CD14-positive monocyte (primary cell): ENCODE data around the gene PLXNB3. TPM values are rescaled to one million over a fixed set of nuclear protein-coding genes. Genes with fewer than 3 reads are reported as not detected.

Experiments used
- DNase-seq, 3 donors: peaks; one replicate each; pipeline ENCODE4 v3.0.0-alpha.2; 2011 to 2022
- H2AFZ ChIP-seq: 2 replicates; pipeline ENCODE4 v1.6.0; 2012; ENCODE audit warnings: mild to moderate bottlenecking, low read depth, low read length, inconsistent platforms; ENCODE audit not compliant: insufficient read depth, poor library complexity, severe bottlenecking
- H3K27ac ChIP-seq, 2 donors: 1 replicate in 1 of 2; 2 replicates in 1 of 2; pipeline ENCODE4 v1.5.1; 2012 to 2013; ENCODE audit warnings: low read length in 2 of 2, control low read depth in 1 of 2, inconsistent platforms in 1 of 2, low read depth in 1 of 2, mild to moderate bottlenecking in 1 of 2
- H3K27me3 ChIP-seq, 2 donors: one replicate each; pipeline versions ENCODE4 v1.6.0 to v1.6.1; 2011 to 2013; ENCODE audit warnings: low read length in 2 of 2; ENCODE audit not compliant: control insufficient read depth in 2 of 2, insufficient read depth in 2 of 2
- H3K36me3 ChIP-seq, 2 donors: replicated peaks in 1 of 2; 1 replicate in 1 of 2; 2 replicates in 1 of 2; pipeline versions ENCODE4 v1.5.1 to v1.6.1; 2012 to 2013; ENCODE audit warnings: low read length in 2 of 2, control low read depth in 1 of 2, inconsistent platforms in 1 of 2, mild to moderate bottlenecking in 1 of 2; ENCODE audit not compliant: insufficient read depth in 2 of 2, control insufficient read depth in 1 of 2
- H3K4me1 ChIP-seq, 2 donors: 1 replicate in 1 of 2; 2 replicates in 1 of 2; pipeline versions ENCODE4 v1.5.1 to v1.6.1; 2012 to 2013; ENCODE audit warnings: low read length in 2 of 2, control low read depth in 1 of 2, inconsistent platforms in 1 of 2, mild to moderate bottlenecking in 1 of 2, moderate library complexity in 1 of 2; ENCODE audit not compliant: insufficient read depth in 2 of 2, control insufficient read depth in 1 of 2
- H3K4me2 ChIP-seq: replicated peaks from 2 replicates; pipeline ENCODE3; 2012; ENCODE audit warnings: low read length, moderate library complexity, mild to moderate bottlenecking; ENCODE audit not compliant: poor library complexity, severe bottlenecking; ENCODE audit errors: extremely low read depth
- H3K4me3 ChIP-seq, 3 experiments: fragments of 200-600 bp in 1 of 3; sonication (generic) in 1 of 3; replicated peaks in 1 of 3; 1 replicate in 2 of 3; 2 replicates in 1 of 3; pipeline ENCODE4 v1.5.1; 2011 to 2013; ENCODE audit warnings: low read length in 3 of 3, mild to moderate bottlenecking in 3 of 3, control low read depth in 2 of 3, low read depth in 2 of 3, inconsistent platforms in 1 of 3, moderate library complexity in 1 of 3
- H3K79me2 ChIP-seq: 2 replicates; pipeline ENCODE4 v1.6.0; 2012; ENCODE audit warnings: mild to moderate bottlenecking, control low read depth, inconsistent platforms, low read length, moderate library complexity; ENCODE audit not compliant: insufficient read depth
- H3K9ac ChIP-seq: 2 replicates; pipeline ENCODE4 v1.6.0; 2017; ENCODE audit warnings: low read length, mild to moderate bottlenecking; ENCODE audit not compliant: insufficient read depth, poor library complexity, severe bottlenecking
- H3K9me3 ChIP-seq, 2 donors: replicated peaks in 1 of 2; 1 replicate in 1 of 2; 2 replicates in 1 of 2; pipeline versions ENCODE4 v1.5.1 to v1.6.1; 2012 to 2013; ENCODE audit warnings: low read length in 2 of 2, control low read depth in 1 of 2; ENCODE audit not compliant: control insufficient read depth in 1 of 2, insufficient read depth in 1 of 2
- H4K20me1 ChIP-seq: 2 replicates; pipeline ENCODE4 v1.6.0; 2012; ENCODE audit warnings: mild to moderate bottlenecking, low read length, control low read depth, moderate library complexity; ENCODE audit not compliant: insufficient read depth
- H3K27ac Mint-ChIP-seq, 7 donors: one replicate each; pipeline ENCODE4 v1.8.0; 2020; ENCODE audit warnings: mild to moderate bottlenecking in 7 of 7, mixed read lengths in 7 of 7, moderate library complexity in 6 of 7, inconsistent platforms in 2 of 7
- H3K27me3 Mint-ChIP-seq, 3 donors: one replicate each; pipeline ENCODE4 v1.8.0; 2021 to 2022; ENCODE audit warnings: low read depth in 3 of 3, mild to moderate bottlenecking in 3 of 3, mixed read lengths in 3 of 3, moderate library complexity in 3 of 3, inconsistent platforms in 1 of 3
- H3K36me3 Mint-ChIP-seq, 2 donors: one replicate each; pipeline ENCODE4 v1.8.0; 2020; ENCODE audit warnings: mixed read lengths in 2 of 2, inconsistent platforms in 1 of 2, mild to moderate bottlenecking in 1 of 2
- H3K4me1 Mint-ChIP-seq: one replicate; pipeline ENCODE4 v1.8.0; 2020; ENCODE audit warnings: mild to moderate bottlenecking, mixed read lengths
- H3K4me3 Mint-ChIP-seq, 2 donors: one replicate each; pipeline ENCODE4 v1.8.0; 2020; ENCODE audit warnings: mild to moderate bottlenecking in 2 of 2, mixed read lengths in 2 of 2, moderate library complexity in 1 of 2
- H3K9me3 Mint-ChIP-seq, 7 donors: one replicate each; pipeline ENCODE4 v1.8.0; 2020 to 2022; ENCODE audit warnings: mixed read lengths in 7 of 7, mild to moderate bottlenecking in 6 of 7, moderate library complexity in 6 of 7, inconsistent platforms in 2 of 7
- WGBS: methylation state at CpG from one replicate; pipeline ENCODE4 v1.1.5; 2013; ENCODE audit warnings: missing lambda C conversion rate; ENCODE audit not compliant: insufficient coverage; 5-methylcytosine and 5-hydroxymethylcytosine counted together
- intact Hi-C, 2 donors: fragments of 100-400 bp; cut with micrococcal nuclease; formaldehyde crosslinking; loops; one replicate each; pipeline versions ENCODE4 v1.15.0 to v1.15.1; 2023
- polyA plus RNA-seq, 3 donors: library from polyadenylated mRNA; depleted of rRNA in 1 of 3; unstranded in 2 of 3; stranded (reverse) in 1 of 3; fragments of 300-500 nt in 2 of 3; fragments of >200 nt in 1 of 3; fragmentation: Illumina TruSeq in 2 of 3; gene quantifications; 1 replicate in 2 of 3; 2 replicates in 1 of 3; pipeline ENCODE4 v1.2.3, GENCODE V29; 2012 to 2021
- TF ChIP-seq, protein P1 (sequence below): fragments of 200-600 bp; IDR thresholded peaks from one replicate; pipeline ENCODE4 v1.8.0; 2022; ENCODE audit warnings: antibody characterized with exemption, mild to moderate bottlenecking

The PLXNB3 gene
- polyA plus RNA-seq, 3 donors: not detected

DNA sequence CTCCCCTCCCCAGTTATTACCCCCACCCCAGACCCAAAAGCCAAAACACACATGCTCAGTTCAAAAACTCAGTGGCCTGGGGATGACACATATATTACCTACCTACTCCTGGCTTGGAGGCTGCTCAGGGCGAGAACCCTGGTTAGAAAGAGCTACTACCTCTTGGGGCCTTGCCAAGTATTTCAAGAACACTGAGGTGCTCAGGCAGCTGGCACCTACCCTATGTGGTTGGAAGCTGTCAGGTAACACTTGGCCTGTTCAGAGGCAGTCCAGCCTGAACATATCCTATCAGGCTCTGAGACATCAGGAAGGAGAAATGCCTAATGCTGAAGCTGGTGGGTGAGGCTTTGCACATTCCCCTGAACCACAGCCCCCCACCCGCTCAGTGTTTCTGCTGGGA, 44.8 kb upstream of the PLXNB3 start:
- intact Hi-C loops: no loop called here
- Mint-ChIP-seq H3K4me3 (no peak overlapping the region), H3K27ac (no peak overlapping the region), H3K36me3 (peaks cover 42 to 58% of the 10 kb centered on the region in 2 donors), H3K4me1 (peaks cover 18% of the 10 kb centered on the region), H3K9me3 (peaks cover 0 to 5% (median 0%) of the 10 kb centered on the region in 7 donors), H3K27me3 (peaks cover 0 to 18% (median 1%) of the 10 kb centered on the region in 3 donors)
- no peak overlapping the region for H3K9ac ChIP-seq
- no CpG with 5 or more reads among the region's 2 CpGs for WGBS
- H3K4me3 ChIP-seq: no peak overlapping the region
- H3K27ac ChIP-seq: no peak overlapping the region
- no peak for DNase-seq
- H2AFZ ChIP-seq: no peak overlapping the region
- H3K4me2 ChIP-seq: no peak overlapping the region
- TF ChIP-seq, protein P1, sequence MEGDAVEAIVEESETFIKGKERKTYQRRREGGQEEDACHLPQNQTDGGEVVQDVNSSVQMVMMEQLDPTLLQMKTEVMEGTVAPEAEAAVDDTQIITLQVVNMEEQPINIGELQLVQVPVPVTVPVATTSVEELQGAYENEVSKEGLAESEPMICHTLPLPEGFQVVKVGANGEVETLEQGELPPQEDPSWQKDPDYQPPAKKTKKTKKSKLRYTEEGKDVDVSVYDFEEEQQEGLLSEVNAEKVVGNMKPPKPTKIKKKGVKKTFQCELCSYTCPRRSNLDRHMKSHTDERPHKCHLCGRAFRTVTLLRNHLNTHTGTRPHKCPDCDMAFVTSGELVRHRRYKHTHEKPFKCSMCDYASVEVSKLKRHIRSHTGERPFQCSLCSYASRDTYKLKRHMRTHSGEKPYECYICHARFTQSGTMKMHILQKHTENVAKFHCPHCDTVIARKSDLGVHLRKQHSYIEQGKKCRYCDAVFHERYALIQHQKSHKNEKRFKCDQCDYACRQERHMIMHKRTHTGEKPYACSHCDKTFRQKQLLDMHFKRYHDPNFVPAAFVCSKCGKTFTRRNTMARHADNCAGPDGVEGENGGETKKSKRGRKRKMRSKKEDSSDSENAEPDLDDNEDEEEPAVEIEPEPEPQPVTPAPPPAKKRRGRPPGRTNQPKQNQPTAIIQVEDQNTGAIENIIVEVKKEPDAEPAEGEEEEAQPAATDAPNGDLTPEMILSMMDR: no peak
- no peaks in the 10 kb centered on the region for H3K27me3 ChIP-seq
- peaks cover 74% of the 10 kb centered on the region for H4K20me1 ChIP-seq
- peaks cover 39 to 62% of the 10 kb centered on the region in 2 donors for H3K36me3 ChIP-seq
- peaks cover 0 to 7% of the 10 kb centered on the region in 2 donors for H3K9me3 ChIP-seq
- peaks cover 51% of the 10 kb centered on the region for H3K79me2 ChIP-seq
- peaks cover 17 to 21% of the 10 kb centered on the region in 2 donors for H3K4me1 ChIP-seq

DNA sequence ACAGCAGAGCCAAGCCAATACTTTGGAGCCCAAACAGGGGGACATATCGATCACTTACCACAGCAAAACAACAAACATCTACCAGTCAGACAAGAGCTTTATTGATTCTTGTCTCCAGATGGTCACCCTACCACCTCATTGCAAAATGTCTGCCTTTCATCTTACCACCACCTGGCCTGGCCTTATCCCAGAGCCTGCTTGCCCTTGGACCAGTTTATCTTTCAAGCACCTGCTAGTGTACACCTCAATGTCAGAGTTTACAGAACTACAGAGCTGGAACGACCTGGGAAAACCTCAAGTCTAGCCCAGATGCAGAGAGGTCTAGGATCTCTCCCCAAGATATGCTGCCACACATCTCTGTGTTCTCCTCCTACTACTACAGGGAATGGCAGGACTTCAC, 44.3 kb upstream of the PLXNB3 start:
- Mint-ChIP-seq H3K9me3 (peaks cover 0 to 6% (median 0%) of the 10 kb centered on the region in 7 donors), H3K27me3 (peaks cover 0 to 18% (median 1%) of the 10 kb centered on the region in 3 donors), H3K4me3 (no peak overlapping the region), H3K4me1 (peaks cover 14% of the 10 kb centered on the region), H3K27ac (peak overlapping the region in 1 of 7 donors; percentile 60), H3K36me3 (peaks cover 39 to 58% of the 10 kb centered on the region in 2 donors)
- H4K20me1 ChIP-seq: peaks cover 72% of the 10 kb centered on the region
- H3K27ac ChIP-seq: no peak overlapping the region
- H3K9ac ChIP-seq: no peak overlapping the region
- H3K4me1 ChIP-seq: peaks cover 13 to 17% of the 10 kb centered on the region in 2 donors
- TF ChIP-seq, protein P1: no peak
- no peak overlapping the region for H3K4me3 ChIP-seq
- no peak overlapping the region for H3K4me2 ChIP-seq
- peaks cover 36 to 57% of the 10 kb centered on the region in 2 donors for H3K36me3 ChIP-seq
- 100% methylated on average over 1 of the region's 2 CpGs for WGBS
- intact Hi-C loops: loop anchor here in 1 of 2 donors (5.0 kb wide), 1 partner anchor 208 kb away; the partner anchor contains the start of gene ARHGAP4
- H3K27me3 ChIP-seq: no peaks in the 10 kb centered on the region
- H3K79me2 ChIP-seq: peaks cover 51% of the 10 kb centered on the region
- DNase-seq: no peak
- H3K9me3 ChIP-seq: peaks cover 0 to 7% of the 10 kb centered on the region in 2 donors
- no peak overlapping the region for H2AFZ ChIP-seq
